ENCODE measurements around the gene ERCC1. TPM values are rescaled to one million over a fixed set of nuclear protein-coding genes. Genes with fewer than 3 reads are reported as not detected.
A peak's percentile ranks its signal among the peaks of the same experiment; 100 is the strongest.

ERCC1 gene
- total RNA-seq, 1 donor from 2014 or later = 65.0 TPM

- no peaks in the 10 kb centered on the region for H3K27me3 ChIP-seq (ENCODE audit: control insufficient read depth, insufficient read depth, low read length)
Observed at GRCh38 chr19:45442408-45442777, 18.7 kb upstream of the ERCC1 start.

GRCh38 chr19:45440873-45441654 lies 17.3 kb upstream of the ERCC1 start:
- DNase-seq (ENCODE audit: low read depth) (no peak), FAIRE-seq (no peak)
- TF ChIP-seq CTCF (IDR thresholded peaks at IDR 0.05; ENCODE audit: insufficient read depth, low read length, severe bottlenecking) = no peak
- no peaks in the 10 kb centered on the region for H3K36me3 ChIP-seq (ENCODE audit: control insufficient read depth, insufficient read depth, low read length)
- H3K27me3 ChIP-seq (ENCODE audit: control insufficient read depth, insufficient read depth, low read length) = no peaks in the 10 kb centered on the region
- no peak overlapping the region for H3K4me3 ChIP-seq (ENCODE audit: low read depth, low read length)

More at GRCh38 chr19:45442408-45442777, 18.7 kb upstream of the ERCC1 start:
- H3K36me3 ChIP-seq (ENCODE audit: control insufficient read depth, insufficient read depth, low read length) = no peaks in the 10 kb centered on the region
- no peak for TF ChIP-seq CTCF (IDR thresholded peaks at IDR 0.05; ENCODE audit: insufficient read depth, low read length, severe bottlenecking)
- no peak for FAIRE-seq
- no peak for DNase-seq (ENCODE audit: low read depth)
- H3K4me3 ChIP-seq (ENCODE audit: low read depth, low read length) = no peak overlapping the region

- FAIRE-seq = no peak
- Histone ChIP-seq H3K27me3 (ENCODE audit: control insufficient read depth, insufficient read depth, low read length) (no peaks in the 10 kb centered on the region), H3K36me3 (ENCODE audit: control insufficient read depth, insufficient read depth, low read length) (no peaks in the 10 kb centered on the region), H3K4me3 (ENCODE audit: low read depth, low read length) (peak overlapping the region; percentile 55)
- TF ChIP-seq CTCF (IDR thresholded peaks at IDR 0.05; ENCODE audit: insufficient read depth, low read length, severe bottlenecking) = no peak
- DNase-seq (ENCODE audit: low read depth) = no peak
Observed at GRCh38 chr19:45440259-45440638, 16.5 kb upstream of the ERCC1 start.

- Histone ChIP-seq H3K27me3 (ENCODE audit: control insufficient read depth, insufficient read depth, low read length) (no peaks in the 10 kb centered on the region), H3K4me3 (ENCODE audit: low read depth, low read length) (peak overlapping the region; percentile 55), H3K36me3 (ENCODE audit: control insufficient read depth, insufficient read depth, low read length) (no peaks in the 10 kb centered on the region)
- DNase-seq (ENCODE audit: low read depth) (peak; percentile 41), FAIRE-seq (no peak)
- TF ChIP-seq CTCF (IDR thresholded peaks at IDR 0.05; ENCODE audit: insufficient read depth, low read length, severe bottlenecking) = peak; percentile 85
Observed at GRCh38 chr19:45439569-45440258, 16.0 kb upstream of the ERCC1 start.

- FAIRE-seq (no peak), DNase-seq (ENCODE audit: low read depth) (no peak)
- Histone ChIP-seq H3K4me3 (ENCODE audit: low read depth, low read length) (peak overlapping the region; percentile 55), H3K27me3 (ENCODE audit: control insufficient read depth, insufficient read depth, low read length) (no peaks in the 10 kb centered on the region), H3K36me3 (ENCODE audit: control insufficient read depth, insufficient read depth, low read length) (no peaks in the 10 kb centered on the region)
- no peak for TF ChIP-seq CTCF (IDR thresholded peaks at IDR 0.05; ENCODE audit: insufficient read depth, low read length, severe bottlenecking)
Observed at GRCh38 chr19:45439190-45439568, 15.5 kb upstream of the ERCC1 start.

Measured in bronchial epithelial cell (primary cell).